NCI-H82 (cell line): ENCODE data around the gene CETP.
"Not testable (repeated sequence)": the region's sequence is repeated elsewhere in the genome, so short reads cannot be mapped to it uniquely, and the experiment has no call there.

Experiments
- DNase-seq: peaks from one replicate; lab custom pipeline; 2025; lab: John Stamatoyannopoulos, UW

CETP gene

GRCh38 chr16:56997931-56998330 is 36.2 kb downstream of the CETP start:
- DNase-seq = no peak

GRCh38 chr16:56998352-56998751 is 36.6 kb downstream of the CETP start:
- DNase-seq = no peak

GRCh38 chr16:56998861-56999260 is 37.1 kb downstream of the CETP start:
- DNase-seq = no peak

GRCh38 chr16:56999409-57000270 is 37.9 kb downstream of the CETP start:
- DNase-seq = no peak

GRCh38 chr16:57000271-57001025 is 38.7 kb downstream of the CETP start:
- DNase-seq = no peak

- no peak for DNase-seq
Observed at GRCh38 chr16:57001026-57001679, 39.4 kb downstream of the CETP start.

GRCh38 chr16:57003439-57004386 is 42.0 kb downstream of the CETP start:
- DNase-seq = no peak

GRCh38 chr16:57004387-57005250 is 42.9 kb downstream of the CETP start:
- no peak for DNase-seq

- DNase-seq = not testable (repeated sequence)
Observed at GRCh38 chr16:57005597-57005996, 43.8 kb downstream of the CETP start.

- DNase-seq = no peak
Observed at GRCh38 chr16:57007050-57007449, 45.3 kb downstream of the CETP start.

GRCh38 chr16:57007530-57007929 is 45.8 kb downstream of the CETP start:
- no peak for DNase-seq

GRCh38 chr16:57008440-57008839 is 46.7 kb downstream of the CETP start:
- DNase-seq = no peak

- no peak for DNase-seq
Observed at GRCh38 chr16:57009643-57010170, 48.0 kb downstream of the CETP start.

- DNase-seq = no peak
Observed at GRCh38 chr16:57012353-57012752, 50.6 kb downstream of the CETP start.

- DNase-seq = no peak
Observed at GRCh38 chr16:57013229-57013628, 51.5 kb downstream of the CETP start.

GRCh38 chr16:57013902-57014301 is 52.2 kb downstream of the CETP start:
- no peak for DNase-seq

GRCh38 chr16:57016301-57016700 is 54.6 kb downstream of the CETP start:
- no peak for DNase-seq

GRCh38 chr16:57016831-57017230 is 55.1 kb downstream of the CETP start:
- DNase-seq = no peak

- DNase-seq = no peak
Observed at GRCh38 chr16:57017251-57017650, 55.5 kb downstream of the CETP start.

GRCh38 chr16:57019746-57020145 is 58.0 kb downstream of the CETP start:
- no peak for DNase-seq
